IPS-20b (cell line): Measurements from ENCODE around the gene ANKS1B.
"Not testable (repeated sequence)": the region's sequence is repeated elsewhere in the genome, so short reads cannot be mapped to it uniquely, and the experiment has no call there.

Experiments used
- H3K27ac ChIP-seq: one replicate; pipeline ENCODE4 v1.5.1; 2013; ENCODE audit warnings: low read length
- H3K27me3 ChIP-seq: 2 replicates; pipeline ENCODE4 v1.6.1; 2013; ENCODE audit warnings: mild to moderate bottlenecking, low read length, inconsistent platforms; ENCODE audit not compliant: insufficient read depth
- H3K36me3 ChIP-seq: 2 replicates; pipeline ENCODE4 v1.6.1; 2013; ENCODE audit warnings: low read depth, mild to moderate bottlenecking, inconsistent platforms, low read length, moderate library complexity; ENCODE audit not compliant: insufficient read depth
- H3K4me1 ChIP-seq: 2 replicates; pipeline ENCODE4 v1.6.1; 2013; ENCODE audit warnings: mild to moderate bottlenecking, control low read depth, inconsistent platforms, low read length, moderate library complexity; ENCODE audit not compliant: insufficient read depth
- H3K4me3 ChIP-seq: 2 replicates; pipeline ENCODE4 v1.5.1; 2013; ENCODE audit warnings: mild to moderate bottlenecking, low read length, inconsistent platforms
- H3K9ac ChIP-seq: 2 replicates; pipeline ENCODE4 v1.6.1; 2013; ENCODE audit warnings: low read depth, mild to moderate bottlenecking, inconsistent platforms, low read length, moderate library complexity
- H3K9me3 ChIP-seq: 2 replicates; pipeline ENCODE4 v1.6.1; 2013; ENCODE audit warnings: mild to moderate bottlenecking, low read depth, low read length, inconsistent platforms; ENCODE audit not compliant: insufficient read depth

Gene ANKS1B

GRCh38 chr12:98861251-98861650 lies 1123.5 kb downstream of the ANKS1B start:
- no peaks in the 10 kb centered on the region for H3K36me3 ChIP-seq
- H3K9me3 ChIP-seq = no peaks in the 10 kb centered on the region
- H3K9ac ChIP-seq = no peak overlapping the region
- no peaks in the 10 kb centered on the region for H3K27me3 ChIP-seq
- H3K4me3 ChIP-seq = no peak overlapping the region
- H3K4me1 ChIP-seq = peaks cover 40% of the 10 kb centered on the region
- H3K27ac ChIP-seq = no peak overlapping the region

- H3K4me1 ChIP-seq = peaks cover 36% of the 10 kb centered on the region
- 0 out of 2 replicates have a peak overlapping the region, but pooled peaks have one; percentile 10 for H3K9ac ChIP-seq
- H3K4me3 ChIP-seq = peak overlapping the region; percentile 7; the same call in 1 of the 2 replicates
- H3K9me3 ChIP-seq = no peaks in the 10 kb centered on the region
- H3K27me3 ChIP-seq = no peaks in the 10 kb centered on the region
- H3K36me3 ChIP-seq = no peaks in the 10 kb centered on the region
- H3K27ac ChIP-seq = peak overlapping the region; percentile 15
Observed at GRCh38 chr12:98856897-98857540, 1127.7 kb downstream of the ANKS1B start.

GRCh38 chr12:98852181-98852580 lies 1132.6 kb downstream of the ANKS1B start:
- Histone ChIP-seq H3K27ac (no peak overlapping the region), H3K4me3 (no peak overlapping the region), H3K36me3 (no peaks in the 10 kb centered on the region), H3K9ac (no peak overlapping the region), H3K9me3 (no peaks in the 10 kb centered on the region), H3K4me1 (peaks cover 35% of the 10 kb centered on the region), H3K27me3 (no peaks in the 10 kb centered on the region)

GRCh38 chr12:98847242-98847641 lies 1137.5 kb downstream of the ANKS1B start:
- no peak overlapping the region for H3K9ac ChIP-seq
- peaks cover 18% of the 10 kb centered on the region for H3K4me1 ChIP-seq
- H3K36me3 ChIP-seq = no peaks in the 10 kb centered on the region
- H3K27me3 ChIP-seq = no peaks in the 10 kb centered on the region
- H3K4me3 ChIP-seq = no peak overlapping the region
- H3K27ac ChIP-seq = no peak overlapping the region
- no peaks in the 10 kb centered on the region for H3K9me3 ChIP-seq

- H3K4me1 ChIP-seq = peaks cover 15% of the 10 kb centered on the region
- H3K27me3 ChIP-seq = no peaks in the 10 kb centered on the region
- H3K9me3 ChIP-seq = no peaks in the 10 kb centered on the region
- H3K36me3 ChIP-seq = no peaks in the 10 kb centered on the region
- no peak overlapping the region for H3K27ac ChIP-seq
- H3K9ac ChIP-seq = no peak overlapping the region
- H3K4me3 ChIP-seq = no peak overlapping the region
Observed at GRCh38 chr12:98845957-98846356, 1138.8 kb downstream of the ANKS1B start.

- H3K27me3 ChIP-seq = no peaks in the 10 kb centered on the region
- no peaks in the 10 kb centered on the region for H3K36me3 ChIP-seq
- no peaks in the 10 kb centered on the region for H3K9me3 ChIP-seq
- H3K27ac ChIP-seq = no peak overlapping the region
- H3K4me1 ChIP-seq = peaks cover 13% of the 10 kb centered on the region; the same call in 1 of the 2 replicates
- no peak overlapping the region for H3K4me3 ChIP-seq
- no peak overlapping the region for H3K9ac ChIP-seq
Observed at GRCh38 chr12:98840325-98840724, 1144.4 kb downstream of the ANKS1B start.

GRCh38 chr12:98838231-98838647 lies 1146.5 kb downstream of the ANKS1B start:
- H3K4me3 ChIP-seq = no peak overlapping the region
- no peaks in the 10 kb centered on the region for H3K27me3 ChIP-seq
- H3K4me1 ChIP-seq = peaks cover 17% of the 10 kb centered on the region; the same call in 1 of the 2 replicates
- no peak overlapping the region for H3K27ac ChIP-seq
- H3K9me3 ChIP-seq = no peaks in the 10 kb centered on the region
- no peak overlapping the region for H3K9ac ChIP-seq
- no peaks in the 10 kb centered on the region for H3K36me3 ChIP-seq

GRCh38 chr12:98837134-98837752 lies 1147.5 kb downstream of the ANKS1B start:
- not testable (repeated sequence) for H3K27me3 ChIP-seq

GRCh38 chr12:98830657-98831056 lies 1154.1 kb downstream of the ANKS1B start:
- H3K27me3 ChIP-seq = no peaks in the 10 kb centered on the region
- H3K27ac ChIP-seq = no peak overlapping the region
- peaks cover 8% of the 10 kb centered on the region; the same call in 1 of the 2 replicates for H3K4me1 ChIP-seq
- no peak overlapping the region for H3K9ac ChIP-seq
- H3K4me3 ChIP-seq = no peak overlapping the region
- no peaks in the 10 kb centered on the region for H3K9me3 ChIP-seq
- H3K36me3 ChIP-seq = no peaks in the 10 kb centered on the region

More at GRCh38 chr12:98837134-98837752, 1147.5 kb downstream of the ANKS1B start:
- H3K36me3 ChIP-seq, H3K9me3 ChIP-seq, H3K27ac ChIP-seq, H3K9ac ChIP-seq: not testable (repeated sequence)
- H3K4me3 ChIP-seq = peak overlapping the region; percentile 16; the same call in 1 of the 2 replicates
- peaks cover 17% of the 10 kb centered on the region; the same call in 1 of the 2 replicates for H3K4me1 ChIP-seq

GRCh38 chr12:98828802-98829600 lies 1155.7 kb downstream of the ANKS1B start:
- Histone ChIP-seq H3K27ac (no peak overlapping the region), H3K4me3 (no peak overlapping the region), H3K36me3 (no peaks in the 10 kb centered on the region), H3K4me1 (peaks cover 12% of the 10 kb centered on the region; the same call in 1 of the 2 replicates), H3K27me3 (no peaks in the 10 kb centered on the region), H3K9ac (no peak overlapping the region), H3K9me3 (no peaks in the 10 kb centered on the region)

GRCh38 chr12:98823012-98823411 lies 1161.7 kb downstream of the ANKS1B start:
- Histone ChIP-seq H3K4me1 (peaks cover 28% of the 10 kb centered on the region), H3K27me3 (no peaks in the 10 kb centered on the region), H3K27ac (no peak overlapping the region), H3K36me3 (no peaks in the 10 kb centered on the region), H3K9ac (no peak overlapping the region), H3K4me3 (no peak overlapping the region), H3K9me3 (no peaks in the 10 kb centered on the region)
